Astrocyte of the spinal cord (primary cell): ENCODE measurements around the gene LEUTX.

Source experiments
- DNase-seq: peaks from one replicate; pipeline ENCODE4 v3.0.0; 2011; ENCODE audit warnings: low read depth, low spot score
- H3K4me3 ChIP-seq: 2 replicates; pipeline ENCODE4 v1.5.1; 2011; ENCODE audit warnings: low read depth, mild to moderate bottlenecking, low read length, moderate library complexity
- in situ Hi-C: cut with HindIII; loops from 2 replicates; pipeline ENCODE4 v1.10.0; 2017; ENCODE audit warnings: low sequenced_read_pairs
- TF ChIP-seq, protein P1 (sequence below): IDR thresholded peaks from 2 replicates; pipeline ENCODE4 v1.5.1; 2012; ENCODE audit warnings: low read depth, mild to moderate bottlenecking, low read length, inconsistent platforms

The LEUTX gene

GRCh38 chr19:39830406-39830805 is 51.8 kb downstream of the LEUTX start:
- H3K4me3 ChIP-seq: no peak overlapping the region
- TF ChIP-seq, protein P1, sequence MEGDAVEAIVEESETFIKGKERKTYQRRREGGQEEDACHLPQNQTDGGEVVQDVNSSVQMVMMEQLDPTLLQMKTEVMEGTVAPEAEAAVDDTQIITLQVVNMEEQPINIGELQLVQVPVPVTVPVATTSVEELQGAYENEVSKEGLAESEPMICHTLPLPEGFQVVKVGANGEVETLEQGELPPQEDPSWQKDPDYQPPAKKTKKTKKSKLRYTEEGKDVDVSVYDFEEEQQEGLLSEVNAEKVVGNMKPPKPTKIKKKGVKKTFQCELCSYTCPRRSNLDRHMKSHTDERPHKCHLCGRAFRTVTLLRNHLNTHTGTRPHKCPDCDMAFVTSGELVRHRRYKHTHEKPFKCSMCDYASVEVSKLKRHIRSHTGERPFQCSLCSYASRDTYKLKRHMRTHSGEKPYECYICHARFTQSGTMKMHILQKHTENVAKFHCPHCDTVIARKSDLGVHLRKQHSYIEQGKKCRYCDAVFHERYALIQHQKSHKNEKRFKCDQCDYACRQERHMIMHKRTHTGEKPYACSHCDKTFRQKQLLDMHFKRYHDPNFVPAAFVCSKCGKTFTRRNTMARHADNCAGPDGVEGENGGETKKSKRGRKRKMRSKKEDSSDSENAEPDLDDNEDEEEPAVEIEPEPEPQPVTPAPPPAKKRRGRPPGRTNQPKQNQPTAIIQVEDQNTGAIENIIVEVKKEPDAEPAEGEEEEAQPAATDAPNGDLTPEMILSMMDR: no peak
- in situ Hi-C loops: no loop called here
- DNase-seq: no peak

GRCh38 chr19:39830847-39831246 is 52.2 kb downstream of the LEUTX start:
- DNase-seq: no peak
- no peak overlapping the region for H3K4me3 ChIP-seq
- in situ Hi-C loops: no loop called here
- TF ChIP-seq, protein P1: no peak

- no peak overlapping the region for H3K4me3 ChIP-seq
- TF ChIP-seq, protein P1: no peak
- in situ Hi-C loops: no loop called here
- no peak for DNase-seq
These were observed 53.0 kb downstream of the LEUTX start for GRCh38 chr19:39831679-39832078.

DNA sequence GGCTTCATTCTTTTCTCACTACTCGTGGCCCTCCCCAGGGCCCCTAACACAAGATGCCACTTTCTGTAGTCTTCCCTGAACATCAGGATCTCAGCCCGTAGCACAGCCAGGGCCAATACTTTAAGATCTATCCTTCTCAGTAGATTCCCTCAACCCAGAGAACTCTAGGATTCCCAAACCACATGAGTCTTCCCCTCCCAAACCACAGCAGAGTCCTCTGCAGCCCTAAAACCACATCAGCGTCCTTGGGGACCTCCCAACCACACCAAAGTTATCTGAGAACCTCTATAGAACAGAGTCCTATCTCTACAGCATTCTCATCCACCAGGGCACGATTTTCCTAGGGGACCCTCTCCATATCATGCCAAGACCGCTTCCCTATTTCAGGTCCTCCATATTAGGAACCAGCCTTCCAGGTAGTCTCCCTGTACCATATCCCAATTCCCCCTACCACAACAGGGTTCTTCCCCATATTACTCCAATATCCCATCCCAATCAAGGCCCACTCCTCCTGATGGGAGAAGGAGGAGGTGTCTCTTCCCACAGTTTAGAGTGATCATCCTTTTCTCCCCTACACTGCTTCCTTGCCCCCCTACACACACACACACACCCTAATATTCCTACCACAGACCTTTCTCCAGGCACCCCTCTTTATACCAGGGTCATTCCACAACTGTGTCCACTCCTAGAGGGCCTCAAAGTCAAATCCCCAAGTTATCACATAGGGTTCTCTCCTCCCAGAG is 53.9 kb downstream of the LEUTX start:
- H3K4me3 ChIP-seq: peak overlapping the region; percentile 94
- in situ Hi-C loops: no loop called here
- DNase-seq: no peak
- TF ChIP-seq, protein P1: no peak

GRCh38 chr19:39833160-39833463 is 54.5 kb downstream of the LEUTX start:
- in situ Hi-C loops: no loop called here
- no peak for DNase-seq
- H3K4me3 ChIP-seq: peak overlapping the region; percentile 94
- TF ChIP-seq, protein P1: no peak

GRCh38 chr19:39833464-39834286 is 55.0 kb downstream of the LEUTX start, which contains the start of gene DYRK1B:
Gene DYRK1B (minus strand): TSS chr19:39834162. CDS start chr19:39831867, 2,295 bp downstream.
- H3K4me3 ChIP-seq: peak within 1 kb of the TSS; percentile 94
- DNase-seq: peak; percentile 97
- in situ Hi-C loops: no loop called here
- TF ChIP-seq, protein P1: no peak
